Measurements from ENCODE around the gene WBP11.
A peak's percentile ranks its signal among the peaks of the same experiment; 100 is the strongest.
"Not testable (repeated sequence)": the region's sequence is repeated elsewhere in the genome, so short reads cannot be mapped to it uniquely, and the experiment has no call there.

Gene WBP11

DNA sequence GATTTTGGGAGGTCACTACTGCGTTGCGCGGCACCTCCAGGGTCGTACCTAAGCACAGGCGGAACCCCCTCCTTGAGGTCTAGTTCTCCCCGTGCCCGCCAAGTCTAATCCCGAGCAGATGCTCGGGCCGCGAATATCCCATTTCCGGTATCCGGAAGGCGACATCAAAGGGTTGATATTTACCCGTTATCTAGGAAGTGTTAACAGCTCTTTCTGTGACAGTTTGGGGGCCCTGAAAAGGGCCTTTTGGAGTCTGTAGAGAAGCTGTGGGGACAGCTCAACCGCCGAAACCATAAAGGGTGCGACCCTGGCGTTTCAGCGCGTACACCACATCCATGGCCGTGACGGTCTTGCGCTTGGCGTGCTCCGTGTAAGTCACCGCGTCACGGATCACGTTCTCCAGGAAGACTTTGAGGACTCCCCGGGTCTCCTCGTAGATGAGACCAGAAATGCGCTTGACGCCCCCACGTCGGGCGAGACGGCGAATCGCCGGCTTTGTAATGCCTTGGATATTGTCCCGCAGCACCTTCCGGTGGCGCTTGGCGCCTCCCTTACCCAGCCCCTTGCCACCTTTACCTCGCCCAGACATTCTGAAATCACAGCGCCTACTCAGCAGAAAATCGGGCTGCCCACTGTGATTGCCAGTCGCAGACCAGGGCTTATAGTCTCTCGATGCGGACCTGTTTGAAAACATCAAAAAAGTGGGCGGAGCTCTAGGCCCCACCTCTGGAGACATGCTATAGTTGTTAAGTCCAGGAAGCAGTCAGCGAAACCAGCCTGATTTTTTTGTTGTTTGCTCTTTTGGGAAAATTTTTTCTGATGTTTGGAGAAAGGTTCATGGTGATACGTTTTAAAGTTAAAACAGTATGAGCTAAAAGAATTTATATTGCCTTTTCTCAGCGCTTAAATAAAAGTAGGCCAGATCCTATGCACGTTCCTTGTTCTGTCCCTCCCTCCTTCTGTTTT is 32.5 kb downstream of the WBP11 start:
- peak overlapping the region; percentile 92 for H3K4me3 ChIP-seq (ENCODE audit: control insufficient read depth, low read depth, low read length)
- DNase-seq (ENCODE audit: low read depth) = peak; percentile 81
- TF ChIP-seq, protein P1, sequence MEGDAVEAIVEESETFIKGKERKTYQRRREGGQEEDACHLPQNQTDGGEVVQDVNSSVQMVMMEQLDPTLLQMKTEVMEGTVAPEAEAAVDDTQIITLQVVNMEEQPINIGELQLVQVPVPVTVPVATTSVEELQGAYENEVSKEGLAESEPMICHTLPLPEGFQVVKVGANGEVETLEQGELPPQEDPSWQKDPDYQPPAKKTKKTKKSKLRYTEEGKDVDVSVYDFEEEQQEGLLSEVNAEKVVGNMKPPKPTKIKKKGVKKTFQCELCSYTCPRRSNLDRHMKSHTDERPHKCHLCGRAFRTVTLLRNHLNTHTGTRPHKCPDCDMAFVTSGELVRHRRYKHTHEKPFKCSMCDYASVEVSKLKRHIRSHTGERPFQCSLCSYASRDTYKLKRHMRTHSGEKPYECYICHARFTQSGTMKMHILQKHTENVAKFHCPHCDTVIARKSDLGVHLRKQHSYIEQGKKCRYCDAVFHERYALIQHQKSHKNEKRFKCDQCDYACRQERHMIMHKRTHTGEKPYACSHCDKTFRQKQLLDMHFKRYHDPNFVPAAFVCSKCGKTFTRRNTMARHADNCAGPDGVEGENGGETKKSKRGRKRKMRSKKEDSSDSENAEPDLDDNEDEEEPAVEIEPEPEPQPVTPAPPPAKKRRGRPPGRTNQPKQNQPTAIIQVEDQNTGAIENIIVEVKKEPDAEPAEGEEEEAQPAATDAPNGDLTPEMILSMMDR (IDR thresholded peaks at IDR 0.05; ENCODE audit: control insufficient read depth, insufficient read depth, low read depth, low read length, missing control alignments) = no peak

DNA sequence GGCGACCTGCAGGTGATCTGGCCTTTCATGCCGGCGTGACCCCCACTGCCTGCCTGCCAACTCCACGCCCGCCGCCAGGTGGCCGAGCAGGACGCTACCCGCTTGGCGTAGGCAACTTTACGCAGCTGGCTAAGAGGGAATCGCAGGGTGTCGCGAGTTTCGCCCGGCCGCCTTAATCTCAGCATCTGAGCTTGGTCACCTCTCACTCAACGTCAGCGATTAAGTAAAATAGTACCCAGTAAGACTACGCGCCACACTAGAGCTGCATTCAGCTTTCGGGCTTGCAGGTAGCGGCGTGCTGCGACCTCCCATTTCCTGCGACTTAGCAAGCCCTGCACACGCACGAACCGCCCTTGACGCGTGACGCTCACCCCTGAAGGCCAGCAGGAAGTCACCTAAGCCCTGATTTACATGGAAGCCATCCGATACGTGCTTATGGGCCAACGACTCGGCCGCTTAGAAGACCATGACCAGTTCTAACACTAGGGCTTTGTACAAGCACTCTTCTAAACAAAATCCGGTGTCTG is 33.2 kb downstream of the WBP11 start:
- TF ChIP-seq, protein P1 (IDR thresholded peaks at IDR 0.05; ENCODE audit: control insufficient read depth, insufficient read depth, low read depth, low read length, missing control alignments) = peak; percentile 78
- peak; percentile 11 for DNase-seq (ENCODE audit: low read depth)

DNA sequence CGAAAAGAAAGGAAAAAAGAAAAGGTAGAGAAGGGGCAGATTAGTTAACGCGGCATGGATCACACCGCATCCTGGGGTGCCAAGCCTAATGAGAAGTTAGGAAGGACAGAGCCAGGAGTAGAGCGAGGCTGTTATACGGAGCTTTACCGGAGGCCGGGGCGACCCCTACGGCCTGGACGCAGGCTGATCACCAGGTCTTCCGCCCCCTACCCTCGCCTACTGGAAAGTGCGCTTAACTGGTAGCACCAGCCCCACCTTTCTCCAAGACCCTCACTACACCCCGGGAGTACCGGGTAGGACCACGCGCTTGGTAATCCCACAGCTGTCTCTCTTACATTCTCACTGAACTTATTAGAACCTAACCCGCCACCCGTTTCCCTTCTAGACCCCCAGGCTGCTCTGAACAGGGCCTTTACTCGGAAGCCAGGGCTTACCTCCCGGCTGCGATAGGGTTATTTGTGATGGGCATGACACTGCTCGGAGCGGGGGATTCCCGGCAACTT is 33.8 kb downstream of the WBP11 start:
- TF ChIP-seq, protein P1 (IDR thresholded peaks at IDR 0.05; ENCODE audit: control insufficient read depth, insufficient read depth, low read depth, low read length, missing control alignments) = no peak
- no peak for DNase-seq (ENCODE audit: low read depth)
- peak overlapping the region; percentile 92 for H3K4me3 ChIP-seq (ENCODE audit: control insufficient read depth, low read depth, low read length)

More for the DNA sequence above, 33.2 kb downstream of the WBP11 start:
- H3K4me3 ChIP-seq (ENCODE audit: control insufficient read depth, low read depth, low read length) = peak overlapping the region; percentile 92

DNA sequence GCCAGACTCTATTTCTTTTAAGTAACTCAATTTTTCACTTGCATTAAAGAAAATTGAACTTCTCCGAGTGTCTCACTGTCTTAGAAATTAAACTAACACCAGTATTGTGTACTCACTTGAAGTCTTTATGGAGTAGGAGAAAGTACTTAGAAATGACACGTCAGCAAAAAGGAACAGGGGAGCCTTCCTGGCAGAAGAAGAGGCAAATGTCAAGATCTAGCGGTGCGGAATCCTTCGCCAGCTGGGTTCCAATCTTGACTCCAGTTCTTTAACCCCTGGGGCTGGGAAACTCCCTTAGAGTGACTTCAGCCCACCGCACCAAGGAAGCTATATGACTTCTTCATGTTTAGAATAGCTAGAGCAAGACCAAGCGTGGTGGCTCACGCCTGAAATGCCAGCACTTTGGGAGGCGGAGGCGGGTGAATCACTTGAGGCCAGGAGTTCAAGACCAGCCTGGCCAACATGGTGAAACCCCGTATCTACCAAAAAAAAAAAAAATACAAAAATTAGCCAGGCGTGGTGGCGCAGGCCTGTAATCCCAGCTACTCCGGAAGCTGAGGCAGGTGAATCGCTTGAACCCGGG is 34.4 kb downstream of the WBP11 start:
- H3K4me3 ChIP-seq (ENCODE audit: control insufficient read depth, low read depth, low read length) = peak overlapping the region; percentile 92
- DNase-seq (ENCODE audit: low read depth) = no peak
- TF ChIP-seq, protein P1 (IDR thresholded peaks at IDR 0.05; ENCODE audit: control insufficient read depth, insufficient read depth, low read depth, low read length, missing control alignments) = no peak

DNA sequence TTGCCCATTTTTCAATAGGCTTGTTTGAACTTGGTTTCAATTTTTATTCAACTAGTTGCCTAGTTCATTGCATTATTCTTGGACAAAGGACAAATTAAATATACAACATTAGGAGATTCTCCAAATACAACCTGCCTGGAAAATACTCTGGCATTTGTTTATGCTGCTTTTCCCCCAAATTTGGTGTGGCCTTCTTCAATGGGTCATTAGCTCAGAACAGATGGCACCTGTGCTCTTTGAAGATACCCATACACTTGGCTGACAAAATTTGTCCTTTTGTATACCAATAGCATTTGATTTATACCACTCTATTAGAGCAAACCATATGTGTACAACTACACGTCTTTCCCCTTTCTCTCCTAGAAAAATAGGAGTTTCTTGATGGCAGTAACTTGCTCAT is 35.7 kb downstream of the WBP11 start:
- TF ChIP-seq, protein P1 (IDR thresholded peaks at IDR 0.05; ENCODE audit: control insufficient read depth, insufficient read depth, low read depth, low read length, missing control alignments) = no peak
- DNase-seq (ENCODE audit: low read depth) = no peak
- H3K4me3 ChIP-seq (ENCODE audit: control insufficient read depth, low read depth, low read length) = no peak overlapping the region

DNA sequence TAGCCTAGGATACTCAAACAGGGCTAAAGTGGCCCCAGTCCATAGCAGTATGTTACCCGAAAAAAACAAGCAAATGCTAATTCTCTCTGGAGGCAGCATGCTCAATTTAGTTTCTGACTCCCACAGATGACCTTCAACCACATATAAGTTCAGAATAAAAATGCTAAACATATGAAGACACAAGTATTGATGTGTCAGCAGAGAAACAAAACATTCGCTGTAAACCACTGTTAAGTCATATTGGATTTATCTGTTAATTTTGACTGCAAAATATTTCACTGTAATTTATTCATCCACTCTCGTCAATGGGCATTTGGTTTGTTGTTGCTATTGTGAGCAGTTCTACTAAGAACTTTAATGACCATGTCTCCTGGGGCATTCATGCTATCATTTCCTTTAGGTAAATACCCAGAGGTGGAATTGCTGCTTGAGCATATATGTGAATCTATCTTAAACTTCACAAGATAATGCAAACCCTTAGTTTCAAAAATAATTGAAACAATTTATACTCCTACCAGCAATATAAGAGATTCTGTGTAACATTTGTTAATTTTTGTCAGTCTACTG is 36.5 kb downstream of the WBP11 start:
- no peak for DNase-seq (ENCODE audit: low read depth)
- H3K4me3 ChIP-seq (ENCODE audit: control insufficient read depth, low read depth, low read length) = no peak overlapping the region
- TF ChIP-seq, protein P1 (IDR thresholded peaks at IDR 0.05; ENCODE audit: control insufficient read depth, insufficient read depth, low read depth, low read length, missing control alignments) = no peak

DNA sequence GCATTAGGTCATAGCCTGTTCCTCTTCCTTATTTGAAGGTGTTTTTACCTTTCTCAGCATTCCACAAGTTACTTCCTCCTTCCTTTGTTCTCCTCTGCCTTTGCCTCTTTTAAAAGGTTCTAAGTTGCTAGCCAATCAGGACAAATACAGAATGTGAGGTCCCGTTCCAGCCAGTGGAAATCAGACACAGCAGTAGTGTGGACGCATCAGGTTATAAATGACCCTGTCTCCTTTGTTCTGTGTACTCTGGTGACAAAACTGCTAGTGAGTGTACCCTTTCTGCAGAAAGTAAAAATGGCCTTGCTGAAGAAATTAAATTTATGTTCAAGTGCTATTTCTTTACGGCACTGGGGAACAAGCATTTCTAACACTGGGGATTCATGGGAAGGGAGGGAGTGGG is 37.3 kb downstream of the WBP11 start:
- not testable (repeated sequence) for DNase-seq (ENCODE audit: low read depth); H3K4me3 ChIP-seq (ENCODE audit: control insufficient read depth, low read depth, low read length)

Measured in AG09309 (cell line).